CD8-positive, alpha-beta memory T cell (primary cell): ENCODE results near the gene ENAH. TPM values are rescaled to one million over a fixed set of nuclear protein-coding genes. Genes with fewer than 3 reads are reported as not detected.
"Not testable (repeated sequence)": the region's sequence is repeated elsewhere in the genome, so short reads cannot be mapped to it uniquely, and the experiment has no call there.

Experiments
- CTCF ChIA-PET: fragments of 350-600 bp; sonication (Branson Sonifier 250); formaldehyde crosslinking; loops from one replicate; lab custom pipeline; 2021; ENCODE audit warnings: antibody characterized with exemption; lab: Charles Lee
- POLR2A ChIA-PET: fragments of 350-600 bp; sonication (Branson Sonifier 250); formaldehyde crosslinking; loops from one replicate; lab custom pipeline; 2021; ENCODE audit warnings: antibody characterized with exemption; lab: Charles Lee
- DNase-seq, 5 donors: peaks; one replicate each; pipeline versions ENCODE4 v3.0.0 to v3.0.0-alpha.2; 2020 to 2022; ENCODE audit warnings: mixed read lengths in 1 of 5
- H3K27ac ChIP-seq: one replicate; pipeline ENCODE4 v1.7.0; 2013; ENCODE audit warnings: low read depth, mild to moderate bottlenecking, low read length, moderate library complexity
- H3K27me3 ChIP-seq: 2 replicates; pipeline ENCODE4 v1.7.0; 2013; ENCODE audit warnings: low read length, mild to moderate bottlenecking; ENCODE audit not compliant: insufficient read depth, poor library complexity, severe bottlenecking
- H3K36me3 ChIP-seq: 2 replicates; pipeline ENCODE4 v1.7.0; 2013; ENCODE audit warnings: mild to moderate bottlenecking, low read length, moderate library complexity; ENCODE audit not compliant: insufficient read depth
- H3K4me1 ChIP-seq: 2 replicates; pipeline ENCODE4 v1.7.0; 2013; ENCODE audit warnings: mild to moderate bottlenecking, low read length, moderate library complexity; ENCODE audit not compliant: insufficient read depth
- H3K4me3 ChIP-seq: 2 replicates; pipeline ENCODE4 v1.7.0; 2013; ENCODE audit warnings: mild to moderate bottlenecking, low read length
- H3K9me3 ChIP-seq: 2 replicates; pipeline ENCODE4 v1.7.0; 2013; ENCODE audit warnings: mild to moderate bottlenecking, low read length
- H3K27ac Mint-ChIP-seq, 8 donors: one replicate each; pipeline ENCODE4 v1.8.0; 2020 to 2021; ENCODE audit warnings: mixed read lengths in 8 of 8, mild to moderate bottlenecking in 6 of 8, inconsistent platforms in 3 of 8, moderate library complexity in 3 of 8
- H3K27me3 Mint-ChIP-seq, 2 donors: one replicate each; pipeline ENCODE4 v1.8.0; 2020 to 2021; ENCODE audit warnings: mixed read lengths in 2 of 2, mild to moderate bottlenecking in 1 of 2, moderate library complexity in 1 of 2
- H3K36me3 Mint-ChIP-seq, 3 donors: one replicate each; pipeline ENCODE4 v1.8.0; 2020 to 2021; ENCODE audit warnings: mixed read lengths in 3 of 3, inconsistent platforms in 1 of 3, mild to moderate bottlenecking in 1 of 3
- H3K4me1 Mint-ChIP-seq, 3 donors: one replicate each; pipeline ENCODE4 v1.8.0; 2020 to 2021; ENCODE audit warnings: mixed read lengths in 3 of 3, inconsistent platforms in 1 of 3, mild to moderate bottlenecking in 1 of 3
- H3K4me3 Mint-ChIP-seq, 7 donors: one replicate each; pipeline ENCODE4 v1.8.0; 2020 to 2021; ENCODE audit warnings: mixed read lengths in 7 of 7, mild to moderate bottlenecking in 6 of 7, moderate library complexity in 4 of 7, inconsistent platforms in 2 of 7
- H3K9me3 Mint-ChIP-seq, 5 donors: one replicate each; pipeline ENCODE4 v1.8.0; 2020 to 2022; ENCODE audit warnings: mixed read lengths in 5 of 5, mild to moderate bottlenecking in 3 of 5, moderate library complexity in 2 of 5, inconsistent platforms in 1 of 5
- polyA plus RNA-seq: library from polyadenylated mRNA; unstranded; fragments of 300-500 nt; fragmentation: Illumina TruSeq; gene quantifications from one replicate; pipeline ENCODE4 v1.2.3, GENCODE V29; 2021
- total RNA-seq, 2 experiments: library from RNA; stranded (reverse); gene quantifications; one replicate each; pipeline ENCODE4 v1.2.3, GENCODE V29; 2021

Gene ENAH
- total and polyA plus RNA-seq, 3 experiments from 2014 or later: 0.53 TPM; not detected in 1

- Histone ChIP-seq H3K4me1 (no peaks in the 10 kb centered on the region), H3K27ac (no peak overlapping the region), H3K36me3 (no peaks in the 10 kb centered on the region), H3K27me3 (no peaks in the 10 kb centered on the region), H3K9me3 (no peaks in the 10 kb centered on the region), H3K4me3 (no peak overlapping the region)
- ChIA-PET CTCF (interaction anchor here (1.5 kb wide), 1 partner anchor 13 kb away, joined by 3 read pairs; no protein-coding TSS in a partner anchor), POLR2A (no interaction called here)
- H3K36me3 Mint-ChIP-seq: peaks cover 0 to 4% (median 0%) of the 10 kb centered on the region in 3 donors
- no peaks in the 10 kb centered on the region for H3K4me1 Mint-ChIP-seq
- no peak for DNase-seq
- peaks cover 0 to 9% (median 2%) of the 10 kb centered on the region in 5 donors for H3K9me3 Mint-ChIP-seq
- no peak overlapping the region for H3K4me3 Mint-ChIP-seq
- H3K27ac Mint-ChIP-seq: no peak overlapping the region
- peaks cover 6 to 31% of the 10 kb centered on the region in 2 donors for H3K27me3 Mint-ChIP-seq
These were observed 15.2 kb downstream of the ENAH start for GRCh38 chr1:225637651-225638199.

GRCh38 chr1:225636992-225637391 is 15.9 kb downstream of the ENAH start:
- CTCF ChIA-PET: interaction anchor here (1.5 kb wide), 1 partner anchor 12 kb away, joined by 3 read pairs; no protein-coding TSS in a partner anchor
- DNase-seq, H3K36me3 ChIP-seq, H3K36me3 Mint-ChIP-seq, H3K27ac ChIP-seq, H3K4me1 ChIP-seq, H3K4me3 Mint-ChIP-seq, H3K4me1 Mint-ChIP-seq, H3K4me3 ChIP-seq, H3K27me3 ChIP-seq, H3K27ac Mint-ChIP-seq, H3K9me3 Mint-ChIP-seq, POLR2A ChIA-PET, H3K9me3 ChIP-seq: not testable (repeated sequence)
- peaks cover 9 to 28% of the 10 kb centered on the region in 2 donors for H3K27me3 Mint-ChIP-seq

GRCh38 chr1:225635649-225636048 is 17.3 kb downstream of the ENAH start:
- ChIA-PET POLR2A (no interaction called here), CTCF (no interaction called here)
- no peak overlapping the region for H3K4me3 ChIP-seq
- Mint-ChIP-seq H3K9me3 (peaks cover 0 to 9% (median 2%) of the 10 kb centered on the region in 5 donors), H3K27ac (no peak overlapping the region), H3K4me1 (no peaks in the 10 kb centered on the region), H3K27me3 (peaks cover 9 to 34% of the 10 kb centered on the region in 2 donors), H3K36me3 (peaks cover 0 to 4% (median 0%) of the 10 kb centered on the region in 3 donors), H3K4me3 (no peak overlapping the region)
- no peaks in the 10 kb centered on the region for H3K4me1 ChIP-seq
- H3K27ac ChIP-seq: no peak overlapping the region
- H3K27me3 ChIP-seq: no peaks in the 10 kb centered on the region
- no peak for DNase-seq
- no peaks in the 10 kb centered on the region for H3K36me3 ChIP-seq
- H3K9me3 ChIP-seq: no peaks in the 10 kb centered on the region

GRCh38 chr1:225632836-225633235 is 20.1 kb downstream of the ENAH start:
- not testable (repeated sequence) for H3K9me3 ChIP-seq, H3K4me1 Mint-ChIP-seq, H3K27ac Mint-ChIP-seq, H3K27ac ChIP-seq, DNase-seq, H3K27me3 ChIP-seq, H3K4me1 ChIP-seq, H3K4me3 ChIP-seq, H3K9me3 Mint-ChIP-seq, H3K36me3 ChIP-seq, H3K36me3 Mint-ChIP-seq, H3K4me3 Mint-ChIP-seq
- CTCF ChIA-PET: interaction anchor here (0.7 kb wide), 1 partner anchor 700 kb away, joined by 6 read pairs; no protein-coding TSS in a partner anchor
- peaks cover 18 to 38% of the 10 kb centered on the region in 2 donors for H3K27me3 Mint-ChIP-seq
- POLR2A ChIA-PET: interaction anchor here (0.6 kb wide), 1 partner anchor 226 kb away, joined by 3 read pairs; no protein-coding TSS in a partner anchor

- H3K27ac Mint-ChIP-seq: no peak overlapping the region
- H3K4me3 Mint-ChIP-seq: no peak overlapping the region
- Histone ChIP-seq H3K4me1 (no peaks in the 10 kb centered on the region), H3K27me3 (no peaks in the 10 kb centered on the region), H3K36me3 (no peaks in the 10 kb centered on the region), H3K27ac (no peak overlapping the region), H3K9me3 (no peaks in the 10 kb centered on the region), H3K4me3 (no peak overlapping the region)
- H3K36me3 Mint-ChIP-seq: no peaks in the 10 kb centered on the region
- no peak for DNase-seq
- H3K9me3 Mint-ChIP-seq: no peaks in the 10 kb centered on the region
- H3K4me1 Mint-ChIP-seq: no peaks in the 10 kb centered on the region
- CTCF ChIA-PET: no interaction called here
- H3K27me3 Mint-ChIP-seq: peaks cover 21 to 46% of the 10 kb centered on the region in 2 donors
- POLR2A ChIA-PET: no interaction called here
These were observed 21.8 kb downstream of the ENAH start for GRCh38 chr1:225631021-225631663.

- no peaks in the 10 kb centered on the region for H3K4me1 Mint-ChIP-seq
- Histone ChIP-seq H3K9me3 (no peaks in the 10 kb centered on the region), H3K27ac (no peak overlapping the region), H3K27me3 (no peaks in the 10 kb centered on the region), H3K4me1 (no peaks in the 10 kb centered on the region), H3K4me3 (no peak overlapping the region), H3K36me3 (no peaks in the 10 kb centered on the region)
- no peak overlapping the region for H3K4me3 Mint-ChIP-seq
- no peaks in the 10 kb centered on the region for H3K36me3 Mint-ChIP-seq
- H3K27me3 Mint-ChIP-seq: peaks cover 23 to 57% of the 10 kb centered on the region in 2 donors
- ChIA-PET CTCF (no interaction called here), POLR2A (no interaction called here)
- no peaks in the 10 kb centered on the region for H3K9me3 Mint-ChIP-seq
- DNase-seq: no peak
- H3K27ac Mint-ChIP-seq: no peak overlapping the region
These were observed 23.4 kb downstream of the ENAH start for GRCh38 chr1:225629483-225629882.

- H3K27ac ChIP-seq, H3K4me1 ChIP-seq, POLR2A ChIA-PET, H3K27ac Mint-ChIP-seq, DNase-seq, H3K36me3 ChIP-seq, CTCF ChIA-PET, H3K9me3 Mint-ChIP-seq, H3K4me3 Mint-ChIP-seq, H3K4me1 Mint-ChIP-seq, H3K4me3 ChIP-seq, H3K36me3 Mint-ChIP-seq, H3K27me3 ChIP-seq, H3K9me3 ChIP-seq: not testable (repeated sequence)
- peaks cover 23 to 54% of the 10 kb centered on the region in 2 donors for H3K27me3 Mint-ChIP-seq
These were observed 24.1 kb downstream of the ENAH start for GRCh38 chr1:225628794-225629193.

- CTCF ChIA-PET: no interaction called here
- H3K4me1 Mint-ChIP-seq: no peaks in the 10 kb centered on the region
- Histone ChIP-seq H3K27ac (no peak overlapping the region), H3K4me1 (no peaks in the 10 kb centered on the region), H3K4me3 (no peak overlapping the region), H3K27me3 (no peaks in the 10 kb centered on the region), H3K9me3 (no peaks in the 10 kb centered on the region), H3K36me3 (no peaks in the 10 kb centered on the region)
- H3K27me3 Mint-ChIP-seq: peaks cover 19 to 51% of the 10 kb centered on the region in 2 donors
- no peak overlapping the region for H3K27ac Mint-ChIP-seq
- H3K4me3 Mint-ChIP-seq: no peak overlapping the region
- no peaks in the 10 kb centered on the region for H3K36me3 Mint-ChIP-seq
- H3K9me3 Mint-ChIP-seq: no peaks in the 10 kb centered on the region
- POLR2A ChIA-PET: no interaction called here
- DNase-seq: no peak
These were observed 25.5 kb downstream of the ENAH start for GRCh38 chr1:225627304-225627947.
